HCT116 (cell line): ENCODE results near the gene OGA. TPM values are rescaled to one million over a fixed set of nuclear protein-coding genes. Genes with fewer than 3 reads are reported as not detected.
"Not testable (repeated sequence)": the region's sequence is repeated elsewhere in the genome, so short reads cannot be mapped to it uniquely, and the experiment has no call there.

Experiments used
- ATAC-seq: fragments of 200-7000 bp; cut with Tn5 transposase; 2 replicates; pipeline ENCODE4 v1.9.1; 2020; ENCODE audit warnings: mild to moderate bottlenecking, moderate library complexity
- BruUV-seq: library from RNA; stranded (reverse); fragments of 400-500 nt; replicated peaks from 2 replicates; lab custom pipeline; 2021; lab: Mats Ljungman, UMichigan
- CTCF ChIA-PET: fragments of 300-600 bp; sonication (Branson Sonifier 250); formaldehyde crosslinking; loops from one replicate; lab custom pipeline; 2021; ENCODE audit warnings: antibody characterized with exemption; lab: Charles Lee
- POLR2A ChIA-PET: fragments of 300-600, 350-600 bp; sonication (Branson Sonifier 250); formaldehyde crosslinking; loops from one replicate; lab custom pipeline; 2021; ENCODE audit warnings: antibody characterized with exemption; lab: Charles Lee
- RAD21 ChIA-PET, 2 experiments: fragments of 300-600 bp; sonication (Branson Sonifier 250); formaldehyde crosslinking; loops; one replicate each; lab custom pipeline; 2023; ENCODE audit warnings: low total read pairs in 2 of 2; ENCODE audit not compliant: uncharacterized antibody in 2 of 2, unreplicated experiment in 2 of 2, low non-redundant PET in 1 of 2; lab: Charles Lee
- DNase-seq: peaks from one replicate; pipeline ENCODE4 v3.0.0-alpha.2; 2010; ENCODE audit warnings: low read depth, low spot score
- H2AFZ ChIP-seq: fragments of 200-600 bp; shearing (Covaris generic), sonication (generic); 2 replicates; pipeline ENCODE4 v1.6.1; 2017; ENCODE audit warnings: low read depth, mixed run types, mixed read lengths, antibody characterized with exemption, low read length; ENCODE audit not compliant: poor library complexity, severe bottlenecking
- H3K27ac ChIP-seq: 2 replicates; pipeline ENCODE4 v1.5.1; 2012; ENCODE audit warnings: low read depth, low read length
- H3K27me3 ChIP-seq: fragments of 200-600 bp; sonication (generic); 2 replicates; pipeline ENCODE4 v1.6.1; 2016; ENCODE audit warnings: mixed run types, low read length, mixed read lengths; ENCODE audit not compliant: insufficient read depth
- H3K36me3 ChIP-seq, 2 experiments: fragments of 200-500 bp in 1 of 2; fragments of 200-600 bp in 1 of 2; sonication (Bioruptor generic) in 1 of 2; sonication (generic) in 1 of 2; 2 replicates each; pipeline versions ENCODE4 v1.5.1 to v1.6.1; 2014 to 2016; ENCODE audit warnings: low read length in 2 of 2, inconsistent platforms in 1 of 2, mixed read lengths in 1 of 2, mixed run types in 1 of 2; ENCODE audit not compliant: insufficient read depth in 2 of 2, control insufficient read depth in 1 of 2
- H3K4me1 ChIP-seq, 2 experiments: fragments of 200-600 bp in 1 of 2; sonication (generic) in 1 of 2; 2 replicates each; pipeline versions ENCODE4 v1.5.1 to v1.6.1; 2012 to 2017; ENCODE audit warnings: low read length in 2 of 2, inconsistent platforms in 1 of 2, mild to moderate bottlenecking in 1 of 2, mixed read lengths in 1 of 2, mixed run types in 1 of 2, moderate library complexity in 1 of 2; ENCODE audit not compliant: insufficient read depth in 2 of 2, control insufficient read depth in 1 of 2
- H3K4me2 ChIP-seq: fragments of 200-600 bp; sonication (generic); 2 replicates; pipeline ENCODE4 v1.6.1; 2017; ENCODE audit warnings: mixed run types, low read length, mixed read lengths
- H3K4me3 ChIP-seq, 2 experiments: fragments of 200-600 bp in 1 of 2; sonication (generic) in 1 of 2; replicated peaks in 1 of 2; 2 replicates each; pipeline ENCODE4 v1.5.1; 2011 to 2016; ENCODE audit warnings: low read length in 2 of 2, control low read depth in 1 of 2, low read depth in 1 of 2, mild to moderate bottlenecking in 1 of 2, mixed read lengths in 1 of 2, mixed run types in 1 of 2
- H3K79me2 ChIP-seq: fragments of 200-600 bp; sonication (generic); 2 replicates; pipeline ENCODE4 v1.6.1; 2017; ENCODE audit warnings: mild to moderate bottlenecking, mixed run types, low read length, moderate library complexity, mixed read lengths; ENCODE audit not compliant: insufficient read depth
- H3K9ac ChIP-seq: fragments of 200-600 bp; sonication (generic); 2 replicates; pipeline ENCODE4 v1.6.1; 2016; ENCODE audit warnings: low read length, mixed read lengths
- H3K9me2 ChIP-seq: fragments of 200-600 bp; sonication (generic), shearing (Covaris generic); 2 replicates; pipeline ENCODE4 v1.6.1; 2017; ENCODE audit warnings: mixed run types, mild to moderate bottlenecking, moderate library complexity; ENCODE audit not compliant: insufficient read depth
- H3K9me3 ChIP-seq, 2 experiments: fragments of 200-500 bp in 1 of 2; fragments of 200-600 bp in 1 of 2; sonication (Bioruptor generic) in 1 of 2; sonication (generic) in 1 of 2; 2 replicates each; pipeline ENCODE4 v1.6.1; 2014 to 2017; ENCODE audit warnings: low read length in 2 of 2, mixed read lengths in 2 of 2, inconsistent platforms in 1 of 2, low read depth in 1 of 2, mild to moderate bottlenecking in 1 of 2, mixed run types in 1 of 2, moderate library complexity in 1 of 2; ENCODE audit not compliant: control insufficient read depth in 1 of 2, insufficient read depth in 1 of 2
- H4K20me1 ChIP-seq: fragments of 200-600 bp; sonication (generic), shearing (Covaris generic); 2 replicates; pipeline ENCODE4 v1.6.1; 2017; ENCODE audit warnings: mixed run types, mild to moderate bottlenecking, moderate library complexity; ENCODE audit not compliant: insufficient read depth
- CBX3 ChIP-seq: IDR thresholded peaks from 2 replicates; pipeline ENCODE4 v1.6.1; 2012; ENCODE audit warnings: low read depth
- CEBPB ChIP-seq: IDR thresholded peaks from 2 replicates; pipeline ENCODE4 v1.6.1; 2012; ENCODE audit warnings: low read depth
- CTCF ChIP-seq, 3 experiments: fragments of 200-600 bp in 1 of 3; sonication (generic) in 1 of 3; IDR thresholded peaks in 2 of 3; conservative IDR thresholded peaks in 1 of 3; 2 replicates each; pipeline ENCODE4 v1.5.1; 2012 to 2017; ENCODE audit warnings: low read depth in 2 of 3, low read length in 2 of 3, antibody characterized with exemption in 1 of 3, borderline replicate concordance in 1 of 3, control low read depth in 1 of 3, mild to moderate bottlenecking in 1 of 3, mixed read lengths in 1 of 3, mixed run types in 1 of 3, moderate library complexity in 1 of 3; ENCODE audit not compliant: insufficient read depth in 1 of 3
- JUND ChIP-seq: IDR thresholded peaks from 2 replicates; pipeline ENCODE4 v1.6.1; 2012
- SP1 ChIP-seq: IDR thresholded peaks from 2 replicates; pipeline ENCODE4 v1.6.1; 2012; ENCODE audit warnings: low read depth
- intact Hi-C: fragments of 100-400 bp; cut with micrococcal nuclease; formaldehyde crosslinking; loops from 2 replicates; pipeline ENCODE4 v1.10.0; 2022
- total RNA-seq: library from RNA; stranded (reverse); gene quantifications from one replicate; pipeline ENCODE4 v1.2.1, GENCODE V29; 2021; ENCODE audit not compliant: unreplicated experiment

The OGA gene
- total RNA-seq, 1 experiment from 2014 or later: 127 TPM

- TF ChIP-seq CBX3 (no peak), JUND (no peak), CEBPB (no peak), CTCF (IDR thresholded peaks at IDR 0.05 in 2 of 3, conservative IDR thresholded peaks at IDR 0.05 in 1 of 3; ENCODE audit: borderline replicate concordance in 1 of 3, insufficient read depth in 1 of 3, low read depth in 2 of 3, low read length in 2 of 3) (no peak), SP1 (no peak)
- TF ChIP-seq, all 23 proteins: peak for 0
- DNase-seq (no peak), ATAC-seq (no peak)
- BruUV-seq: no TSS peak
- H3K4me3 ChIP-seq: no peak overlapping the region
- no peaks in the 10 kb centered on the region for H3K9me3 ChIP-seq
- H3K27me3 ChIP-seq: no peaks in the 10 kb centered on the region
- H3K9me2 ChIP-seq: no peaks in the 10 kb centered on the region
- peaks cover 0 to 1% of the 10 kb centered on the region in 2 experiments; a peak in 1 of 4 replicates for H3K4me1 ChIP-seq
- H3K4me2 ChIP-seq: no peak overlapping the region
- H3K27ac ChIP-seq: no peak overlapping the region
- H3K36me3 ChIP-seq: peaks cover 57 to 74% of the 10 kb centered on the region in 2 experiments
- no peak overlapping the region for H3K9ac ChIP-seq
- CTCF ChIA-PET: interaction anchor here (0.7 to 0.9 kb wide), 2 partner anchors 9 to 317 kb away, joined by 3 to 4 read pairs; no protein-coding TSS in a partner anchor
- intact Hi-C loops: no loop called here
- POLR2A ChIA-PET: no interaction called here
- H2AFZ ChIP-seq: no peak overlapping the region
- RAD21 ChIA-PET: no interaction called here
- H3K79me2 ChIP-seq: peaks cover 40% of the 10 kb centered on the region
- H4K20me1 ChIP-seq: 0 out of 2 replicates have a peak, but pooled peaks cover 4% of the 10 kb centered on the region
These were observed 28.6 kb downstream of the OGA start for GRCh38 chr10:101789686-101790085.

GRCh38 chr10:101789231-101789630, 29.0 kb downstream of the OGA start:
- H3K9ac ChIP-seq, ATAC-seq, intact Hi-C loops, H3K4me3 ChIP-seq, H4K20me1 ChIP-seq, RAD21 ChIA-PET, H3K27me3 ChIP-seq, H3K4me1 ChIP-seq, POLR2A ChIA-PET, H3K9me2 ChIP-seq, BruUV-seq, H2AFZ ChIP-seq, H3K4me2 ChIP-seq, H3K9me3 ChIP-seq, H3K27ac ChIP-seq, DNase-seq: not testable (repeated sequence)
- Histone ChIP-seq H3K36me3 (peaks cover 53 to 70% of the 10 kb centered on the region in 2 experiments), H3K79me2 (peaks cover 35% of the 10 kb centered on the region)
- CTCF ChIA-PET: interaction anchor here (0.9 kb wide), 1 partner anchor 8 kb away, joined by 4 read pairs; no protein-coding TSS in a partner anchor
